Immature natural killer cell (primary cell): ENCODE measurements around the gene FBXW8. TPM values are rescaled to one million over a fixed set of nuclear protein-coding genes. Genes with fewer than 3 reads are reported as not detected.

ENCODE experiments used
- DNase-seq, 3 donors: peaks; one replicate each; pipeline ENCODE4 v3.0.0; 2022; ENCODE audit warnings: mixed read lengths in 1 of 3
- H3K27ac Mint-ChIP-seq, 6 donors: one replicate each; pipeline ENCODE4 v1.8.0; 2020; ENCODE audit warnings: mixed read lengths in 6 of 6, mild to moderate bottlenecking in 5 of 6, inconsistent platforms in 4 of 6, moderate library complexity in 3 of 6
- H3K27me3 Mint-ChIP-seq, 3 donors: one replicate each; pipeline ENCODE4 v1.8.0; 2020 to 2021; ENCODE audit warnings: low read depth in 3 of 3, mild to moderate bottlenecking in 3 of 3, mixed read lengths in 3 of 3, moderate library complexity in 3 of 3, inconsistent platforms in 1 of 3
- H3K36me3 Mint-ChIP-seq, 3 donors: one replicate each; pipeline ENCODE4 v1.8.0; 2020; ENCODE audit warnings: mixed read lengths in 3 of 3, inconsistent platforms in 2 of 3, mild to moderate bottlenecking in 2 of 3
- H3K4me1 Mint-ChIP-seq, 2 donors: one replicate each; pipeline ENCODE4 v1.8.0; 2020; ENCODE audit warnings: inconsistent platforms in 2 of 2, mild to moderate bottlenecking in 2 of 2, mixed read lengths in 2 of 2, moderate library complexity in 1 of 2
- H3K4me3 Mint-ChIP-seq, 5 donors: one replicate each; pipeline ENCODE4 v1.8.0; 2020; ENCODE audit warnings: mild to moderate bottlenecking in 5 of 5, mixed read lengths in 5 of 5, inconsistent platforms in 3 of 5, moderate library complexity in 3 of 5
- H3K9me3 Mint-ChIP-seq, 6 donors: one replicate each; pipeline ENCODE4 v1.8.0; 2020; ENCODE audit warnings: mild to moderate bottlenecking in 6 of 6, mixed read lengths in 6 of 6, inconsistent platforms in 4 of 6, moderate library complexity in 3 of 6
- polyA plus RNA-seq, 3 donors: library from polyadenylated mRNA; unstranded; fragments of 300-500 nt; fragmentation: Illumina TruSeq; gene quantifications; one replicate each; pipeline ENCODE4 v1.2.3, GENCODE V29; 2021

FBXW8 gene
- polyA plus RNA-seq, 3 donors from 2014 or later: 6.6 to 11.6 (median 10.6) TPM

DNA sequence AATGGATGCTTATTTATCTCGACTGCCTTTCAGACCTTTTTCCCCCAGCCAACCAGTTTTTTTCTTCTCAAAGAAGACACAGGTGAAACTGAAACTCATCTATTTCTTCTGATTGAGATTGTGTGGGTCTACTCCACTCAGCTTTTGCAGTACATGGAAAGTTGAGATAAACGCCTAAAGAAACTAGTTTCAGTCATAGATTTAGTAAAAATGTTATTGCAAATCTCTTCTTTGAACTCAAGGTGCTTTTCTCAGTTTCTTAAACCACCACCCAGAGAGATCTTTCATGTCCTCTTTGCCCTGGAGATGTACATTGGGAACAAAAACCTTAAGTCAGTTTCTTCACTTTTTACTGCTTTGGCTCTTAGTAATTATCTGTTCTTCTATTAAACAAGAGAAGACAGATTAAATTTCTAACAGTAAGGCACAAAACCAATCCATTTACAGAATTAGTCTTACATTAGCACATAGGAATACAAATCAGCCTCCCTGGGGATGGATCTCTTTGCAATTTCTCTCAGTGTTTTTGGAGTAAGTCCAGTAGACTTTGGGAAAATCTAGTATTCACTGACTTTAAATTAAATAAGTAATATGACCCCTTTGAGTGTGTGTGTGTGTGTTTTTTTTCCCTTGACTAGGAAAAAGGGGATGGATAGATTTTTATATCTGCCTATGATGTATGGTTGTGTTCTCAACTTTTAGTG is 11.6 kb downstream of the FBXW8 start:
- H3K9me3 Mint-ChIP-seq: no peaks in the 10 kb centered on the region
- peaks cover 0 to 8% (median 2%) of the 10 kb centered on the region in 3 donors for H3K36me3 Mint-ChIP-seq
- peak overlapping the region in 3 of 6 donors; percentile 16 to 38 (median 20) for H3K27ac Mint-ChIP-seq
- H3K4me3 Mint-ChIP-seq: peak overlapping the region in 1 of 5 donors; percentile 9
- peaks cover 2 to 7% (median 6%) of the 10 kb centered on the region in 3 donors for H3K27me3 Mint-ChIP-seq
- DNase-seq: no peak
- peaks cover 73 to 89% of the 10 kb centered on the region in 2 donors for H3K4me1 Mint-ChIP-seq

DNA sequence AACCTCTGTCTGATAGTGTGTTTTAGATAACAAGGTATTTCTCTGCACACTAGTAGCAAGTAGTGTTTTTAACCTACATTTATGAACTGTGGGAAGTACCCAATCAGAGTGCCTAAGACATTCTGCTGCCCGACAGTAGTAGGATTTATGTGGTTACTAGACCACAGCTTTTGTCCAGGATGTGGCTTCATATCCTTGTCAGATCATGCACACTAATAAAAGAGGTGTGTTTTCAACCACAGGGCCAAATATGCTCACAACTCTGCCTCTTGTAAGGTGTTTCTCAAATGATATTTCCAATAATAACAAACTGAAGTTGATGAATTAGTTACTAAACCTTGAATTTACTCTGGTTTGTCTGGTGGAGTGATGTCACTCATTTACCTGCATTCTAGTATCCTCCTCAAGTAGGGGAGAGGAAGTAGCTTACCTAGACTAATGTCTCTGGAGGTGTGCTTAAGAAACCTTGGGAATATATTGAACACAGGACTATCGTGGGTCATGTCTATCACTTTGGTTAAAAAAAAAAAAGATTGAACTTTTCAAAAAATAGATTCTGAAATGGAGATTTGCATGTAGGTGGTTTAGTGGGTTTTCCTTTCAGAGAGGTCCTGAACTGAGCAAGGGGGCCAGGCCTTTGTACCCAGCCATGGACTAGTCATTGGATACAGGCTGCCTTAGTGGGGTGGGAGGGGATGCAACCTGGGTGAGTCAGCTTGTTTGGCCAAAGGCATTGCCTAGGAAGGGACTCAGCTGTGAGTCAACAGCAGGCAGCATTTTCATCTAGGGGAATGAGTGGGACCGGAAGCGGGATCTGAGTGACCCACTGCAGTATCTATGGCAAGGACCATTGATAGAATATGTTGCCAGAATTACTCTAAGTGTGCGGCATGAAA is 14.1 kb downstream of the FBXW8 start:
- Mint-ChIP-seq H3K4me3 (peak overlapping the region; percentile 61 to 91 (median 81)), H3K4me1 (peaks cover 70 to 77% of the 10 kb centered on the region in 2 donors), H3K9me3 (no peaks in the 10 kb centered on the region), H3K27me3 (peaks cover 2 to 9% (median 6%) of the 10 kb centered on the region in 3 donors), H3K27ac (peak overlapping the region; percentile 65 to 88 (median 84)), H3K36me3 (peaks cover 6 to 25% (median 14%) of the 10 kb centered on the region in 3 donors)
- DNase-seq: peak; percentile 82 to 85 (median 82)

DNA sequence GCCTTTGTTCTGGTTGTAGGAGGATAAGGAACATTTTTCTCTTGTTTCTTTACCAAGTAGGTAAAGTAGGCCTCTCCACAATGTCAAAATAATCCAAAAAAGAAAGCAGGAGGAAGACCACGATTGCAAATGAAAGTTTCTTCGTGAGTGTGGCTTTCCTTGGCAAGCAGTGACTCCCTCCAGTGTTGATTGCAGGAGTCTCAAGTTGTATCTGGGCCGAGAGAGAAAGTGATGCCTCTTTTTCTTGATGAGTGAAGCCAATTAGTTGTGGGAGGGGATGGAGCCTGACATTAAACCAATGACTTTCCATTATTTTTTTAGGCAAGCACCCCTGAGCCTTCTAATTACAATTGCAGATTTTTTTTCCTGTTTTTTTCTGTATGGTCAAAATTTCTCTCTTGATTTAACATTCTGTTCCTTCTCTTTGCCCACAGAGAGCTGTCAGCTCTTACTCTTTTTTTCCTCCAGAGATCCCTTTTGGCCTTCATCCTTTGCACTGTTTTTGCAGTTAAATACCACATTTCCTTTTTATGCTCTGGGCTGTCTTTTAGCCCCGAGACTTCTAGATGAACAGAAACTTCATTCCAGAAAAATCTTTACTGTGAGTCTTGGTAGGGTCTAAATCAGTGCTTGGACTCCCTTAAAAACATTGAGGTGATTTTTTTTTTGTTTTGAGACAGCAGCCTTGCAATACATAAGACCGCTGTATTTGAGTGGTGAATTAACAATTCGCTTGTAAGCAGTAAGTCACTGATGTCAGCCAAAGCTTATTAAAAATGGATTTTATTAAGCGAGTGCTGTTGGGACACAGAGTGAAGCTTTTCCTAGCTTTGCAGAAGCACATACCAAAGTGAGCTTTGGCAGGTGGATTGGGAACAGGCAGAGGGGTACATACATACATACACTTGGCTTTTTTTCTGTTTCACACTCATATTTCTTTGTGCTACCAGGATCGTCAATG is 15.8 kb downstream of the FBXW8 start:
- H3K27ac Mint-ChIP-seq: no peak overlapping the region
- H3K36me3 Mint-ChIP-seq: peaks cover 14 to 35% (median 27%) of the 10 kb centered on the region in 3 donors

DNA sequence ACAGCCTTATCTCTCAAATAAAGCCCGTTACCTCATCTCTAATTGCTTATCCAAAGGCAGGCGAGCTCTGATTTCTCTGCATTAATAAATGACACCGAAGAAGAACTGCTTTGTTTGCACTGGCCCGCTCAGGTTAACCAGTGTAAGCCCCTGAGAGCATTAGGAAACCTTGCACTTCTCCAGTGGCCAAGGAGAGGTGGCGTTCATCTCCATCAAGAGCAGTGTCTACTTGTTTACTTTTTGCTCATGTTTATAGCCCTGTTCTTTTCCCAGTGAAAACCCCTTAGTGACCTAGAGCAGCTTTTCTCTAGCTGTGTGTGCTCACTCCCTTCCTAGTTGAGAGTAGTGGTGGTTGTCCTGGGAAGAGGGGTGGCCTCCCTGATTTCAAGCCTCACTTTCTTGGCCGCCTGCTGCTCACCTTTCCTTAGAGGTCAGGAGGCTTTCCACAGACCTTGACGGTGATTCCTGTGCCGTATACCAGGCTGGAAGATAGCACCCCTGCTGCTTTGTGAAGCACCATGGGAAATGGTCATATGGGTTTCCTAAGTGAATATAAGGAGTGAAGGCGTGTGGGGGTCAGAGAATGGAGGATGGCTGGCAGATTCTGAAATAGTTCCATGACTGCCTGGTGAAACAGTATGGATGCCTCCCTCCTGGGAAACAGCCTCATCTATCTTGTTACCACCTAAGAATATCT is 16.6 kb downstream of the FBXW8 start:
- Mint-ChIP-seq H3K27ac (no peak overlapping the region), H3K36me3 (peaks cover 14 to 35% (median 32%) of the 10 kb centered on the region in 3 donors), H3K4me3 (peak overlapping the region in 1 of 5 donors; percentile 16), H3K27me3 (peaks cover 2 to 10% (median 6%) of the 10 kb centered on the region in 3 donors), H3K4me1 (peaks cover 47 to 51% of the 10 kb centered on the region in 2 donors), H3K9me3 (no peaks in the 10 kb centered on the region)
- no peak for DNase-seq

More for the DNA sequence above, 15.8 kb downstream of the FBXW8 start:
- H3K4me3 Mint-ChIP-seq: peak overlapping the region in 4 of 5 donors; percentile 33 to 45 (median 39)
- peaks cover 52 to 59% of the 10 kb centered on the region in 2 donors for H3K4me1 Mint-ChIP-seq
- H3K9me3 Mint-ChIP-seq: no peaks in the 10 kb centered on the region
- peaks cover 2 to 10% (median 6%) of the 10 kb centered on the region in 3 donors for H3K27me3 Mint-ChIP-seq
- no peak for DNase-seq

DNA sequence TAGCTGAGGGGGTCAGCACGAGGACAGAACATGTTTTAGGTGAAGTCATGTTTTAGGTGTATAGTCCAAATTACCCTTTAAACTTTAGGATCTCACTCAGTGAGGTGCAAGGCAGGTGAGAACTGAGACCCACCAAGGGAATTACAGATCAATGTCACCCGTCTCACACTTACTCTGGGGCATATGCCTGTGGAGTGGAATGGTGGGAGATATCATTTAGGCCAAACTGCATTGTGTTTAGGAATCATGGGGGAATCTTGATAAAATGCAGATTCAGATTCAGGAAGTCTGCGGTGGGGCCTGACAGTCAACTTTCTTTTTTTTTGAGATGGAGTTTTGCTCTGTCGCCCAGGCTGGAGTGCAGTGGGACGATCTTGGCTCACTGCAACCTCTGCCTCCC is 17.8 kb downstream of the FBXW8 start:
- Mint-ChIP-seq H3K9me3 (no peaks in the 10 kb centered on the region), H3K4me3 (no peak overlapping the region), H3K27me3 (peaks cover 2 to 10% (median 6%) of the 10 kb centered on the region in 3 donors), H3K36me3 (peaks cover 14 to 35% (median 32%) of the 10 kb centered on the region in 3 donors), H3K4me1 (peaks cover 40 to 46% of the 10 kb centered on the region in 2 donors), H3K27ac (no peak overlapping the region)
- DNase-seq: no peak

DNA sequence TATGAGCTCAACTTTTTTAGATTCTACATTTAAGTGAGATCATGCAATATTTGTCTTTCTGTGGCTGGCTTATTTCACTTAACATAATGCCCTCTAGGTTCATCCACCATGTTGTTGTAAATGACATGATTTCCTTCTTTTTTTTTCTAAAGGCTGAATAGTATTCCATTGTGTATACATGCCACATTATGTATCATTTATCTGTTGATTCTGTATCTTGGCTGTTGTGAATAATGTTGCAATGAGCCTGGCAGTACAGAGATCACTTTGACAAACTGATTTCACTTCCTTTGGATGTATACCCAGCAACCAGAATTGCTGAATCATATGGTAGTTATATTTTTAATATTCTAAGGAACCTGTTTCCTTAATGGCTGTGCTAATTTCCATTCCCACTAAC is 19.1 kb downstream of the FBXW8 start:
- H3K27me3 Mint-ChIP-seq: peaks cover 2 to 5% (median 3%) of the 10 kb centered on the region in 3 donors
- H3K9me3 Mint-ChIP-seq: no peaks in the 10 kb centered on the region
- H3K27ac Mint-ChIP-seq: no peak overlapping the region
- H3K4me1 Mint-ChIP-seq: peaks cover 29 to 38% of the 10 kb centered on the region in 2 donors
- DNase-seq: no peak
- peaks cover 19 to 36% (median 33%) of the 10 kb centered on the region in 3 donors for H3K36me3 Mint-ChIP-seq
- no peak overlapping the region for H3K4me3 Mint-ChIP-seq

DNA sequence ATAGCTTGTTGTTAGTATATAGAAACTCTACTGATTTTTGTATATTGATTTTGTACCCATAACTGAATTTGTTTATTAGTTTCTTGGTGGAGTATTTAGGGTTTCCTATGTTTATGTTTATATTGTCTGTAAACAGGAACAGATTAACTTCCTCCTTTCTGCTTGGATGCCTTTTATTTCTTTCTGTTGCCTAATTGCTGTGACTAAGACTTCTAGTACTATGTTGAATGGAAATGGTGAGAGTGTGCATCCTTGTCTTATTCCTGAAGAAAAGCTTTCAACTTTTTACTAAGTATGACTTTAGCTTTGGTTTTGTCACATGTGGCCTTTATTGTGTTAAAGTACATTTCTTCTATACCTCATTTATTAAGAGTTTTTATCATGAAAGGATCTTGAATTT is 20.9 kb downstream of the FBXW8 start:
- Mint-ChIP-seq H3K27ac (no peak overlapping the region), H3K9me3 (no peaks in the 10 kb centered on the region), H3K4me1 (peaks cover 16 to 35% of the 10 kb centered on the region in 2 donors), H3K36me3 (peaks cover 29 to 50% (median 46%) of the 10 kb centered on the region in 3 donors), H3K4me3 (no peak overlapping the region), H3K27me3 (peaks cover 0 to 3% (median 1%) of the 10 kb centered on the region in 3 donors)
- DNase-seq: no peak

DNA sequence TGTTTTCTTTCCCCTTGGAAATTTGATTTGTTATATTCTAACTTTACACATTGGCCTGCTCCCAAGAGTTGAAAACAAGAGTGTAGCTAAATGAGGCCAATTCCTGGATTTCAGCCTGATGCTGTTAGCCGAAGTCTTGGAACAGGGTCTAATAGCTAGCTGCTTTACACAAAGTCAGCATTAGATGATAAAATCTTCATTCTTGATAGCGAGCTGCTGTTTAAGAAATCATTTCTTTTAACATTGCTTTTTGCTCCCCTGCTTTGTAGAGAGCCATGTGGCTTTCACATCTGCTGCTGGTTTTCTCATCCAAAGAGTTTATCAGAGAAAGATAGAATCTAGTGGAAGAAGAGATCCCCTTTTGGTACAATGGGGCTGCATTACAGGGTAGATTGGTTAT is 22.3 kb downstream of the FBXW8 start:
- peaks cover 15 to 32% of the 10 kb centered on the region in 2 donors for H3K4me1 Mint-ChIP-seq
- no peak overlapping the region for H3K4me3 Mint-ChIP-seq
- H3K9me3 Mint-ChIP-seq: no peaks in the 10 kb centered on the region
- no peak overlapping the region for H3K27ac Mint-ChIP-seq
- peaks cover 0 to 3% (median 0%) of the 10 kb centered on the region in 3 donors for H3K27me3 Mint-ChIP-seq
- DNase-seq: no peak
- H3K36me3 Mint-ChIP-seq: peaks cover 30 to 54% (median 37%) of the 10 kb centered on the region in 3 donors

DNA sequence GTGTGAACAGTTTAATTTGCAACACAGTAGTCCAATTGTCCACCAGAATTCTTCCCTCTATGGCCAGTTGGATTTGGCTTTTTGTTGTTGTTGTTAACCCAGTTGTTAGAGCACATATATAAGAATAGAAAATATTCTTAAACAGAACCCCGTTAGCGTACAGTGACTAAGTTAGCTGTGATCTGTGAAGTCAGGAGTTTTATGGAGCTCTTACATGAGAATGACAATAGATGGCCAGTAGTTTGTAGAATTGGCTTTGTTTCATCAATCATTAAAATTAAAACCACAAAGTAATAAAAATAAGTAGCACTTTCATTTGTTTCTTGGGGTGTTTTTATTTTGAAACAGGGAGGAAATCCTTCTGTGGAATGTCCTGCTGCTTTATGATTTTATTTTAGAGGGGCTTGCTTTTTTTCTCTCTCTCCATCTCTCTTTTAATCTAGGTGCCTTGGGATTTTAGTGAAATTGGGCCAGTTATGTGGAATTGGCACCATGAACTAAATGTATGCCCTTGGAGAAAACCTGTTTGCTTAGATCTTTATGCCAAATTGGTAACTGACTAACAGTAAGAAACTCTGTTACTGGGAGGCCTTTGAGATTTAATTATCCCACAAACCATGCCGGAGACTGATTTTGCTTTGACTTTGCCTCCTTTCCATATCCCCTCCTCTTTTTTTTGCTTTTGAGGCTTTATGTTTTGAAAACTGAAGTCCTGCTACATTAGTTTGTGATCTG is 22.9 kb downstream of the FBXW8 start:
- Mint-ChIP-seq H3K27ac (no peak overlapping the region), H3K36me3 (peaks cover 27 to 48% (median 32%) of the 10 kb centered on the region in 3 donors), H3K9me3 (no peaks in the 10 kb centered on the region), H3K27me3 (peaks cover 0 to 3% (median 0%) of the 10 kb centered on the region in 3 donors), H3K4me1 (peaks cover 15 to 29% of the 10 kb centered on the region in 2 donors), H3K4me3 (no peak overlapping the region)
- DNase-seq: no peak

DNA sequence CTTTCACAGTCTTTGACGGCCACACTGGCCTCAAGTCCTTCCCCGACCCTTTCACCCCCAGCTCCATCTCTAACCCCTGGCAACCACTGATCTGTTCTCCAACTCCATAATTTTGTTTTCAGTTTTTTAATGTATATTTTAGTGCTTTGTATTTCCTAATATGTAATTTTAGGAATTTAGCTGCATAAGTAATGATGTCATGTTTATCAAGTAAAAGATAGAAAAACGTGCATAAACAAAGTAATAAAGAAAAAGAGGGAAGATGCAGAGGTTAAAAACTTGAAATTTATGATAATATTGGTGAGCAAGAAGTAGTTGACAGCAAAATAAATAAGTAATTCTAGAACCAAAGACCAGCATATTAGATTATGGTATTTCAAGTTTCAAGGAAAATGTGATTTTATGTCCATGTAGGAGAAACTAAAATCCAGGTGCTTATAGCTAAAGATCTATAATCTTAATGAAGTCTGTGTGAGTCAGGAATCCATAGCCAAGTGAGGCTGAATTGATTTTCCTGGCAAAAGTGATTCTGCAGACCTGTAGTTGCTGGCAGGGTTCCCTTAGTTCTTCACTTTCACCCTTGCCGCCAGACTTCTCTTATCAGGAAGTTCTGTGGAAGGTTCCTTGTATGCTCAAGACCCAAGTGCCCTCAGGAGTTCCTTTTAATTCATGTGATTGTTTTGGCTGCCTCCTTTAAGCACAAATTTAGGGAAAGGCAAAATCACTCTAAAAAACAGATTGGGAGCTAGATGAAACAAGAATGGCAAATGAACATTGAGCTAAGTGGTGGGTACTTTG is 24.4 kb downstream of the FBXW8 start:
- H3K27me3 Mint-ChIP-seq: no peaks in the 10 kb centered on the region
- H3K4me1 Mint-ChIP-seq: peaks cover 15 to 29% of the 10 kb centered on the region in 2 donors
- no peak overlapping the region for H3K4me3 Mint-ChIP-seq
- no peak for DNase-seq
- H3K27ac Mint-ChIP-seq: no peak overlapping the region
- H3K9me3 Mint-ChIP-seq: no peaks in the 10 kb centered on the region
- peaks cover 21 to 42% (median 25%) of the 10 kb centered on the region in 3 donors for H3K36me3 Mint-ChIP-seq

DNA sequence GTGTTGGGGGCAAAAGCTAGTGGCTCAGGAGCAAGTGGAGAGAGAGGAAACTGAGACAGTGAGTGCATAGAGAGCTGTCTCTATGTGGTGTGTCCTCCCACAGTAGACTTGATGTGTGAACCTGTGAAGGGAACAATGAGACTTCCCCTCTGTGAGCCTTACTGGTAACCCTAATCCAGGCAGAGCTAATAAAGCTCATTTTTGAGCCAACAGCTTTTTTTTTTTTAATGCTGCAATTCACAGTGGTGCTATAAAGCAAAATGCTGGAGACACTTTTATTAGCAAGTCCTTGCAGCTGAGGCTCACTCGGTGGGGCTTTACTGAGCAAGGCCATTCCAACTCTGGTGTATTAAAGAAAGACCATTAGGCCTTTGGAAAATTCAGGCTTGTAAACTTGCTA is 26.9 kb downstream of the FBXW8 start:
- H3K4me1 Mint-ChIP-seq: peaks cover 15 to 29% of the 10 kb centered on the region in 2 donors
- H3K27ac Mint-ChIP-seq: peak overlapping the region in 1 of 6 donors; percentile 51
- no peak overlapping the region for H3K4me3 Mint-ChIP-seq
- H3K9me3 Mint-ChIP-seq: peaks cover 0 to 3% (median 0%) of the 10 kb centered on the region in 6 donors
- no peak for DNase-seq
- H3K27me3 Mint-ChIP-seq: no peaks in the 10 kb centered on the region
- H3K36me3 Mint-ChIP-seq: peaks cover 16 to 37% (median 21%) of the 10 kb centered on the region in 3 donors
